Naive thymus-derived CD8-positive, alpha-beta T cell (primary cell): ENCODE results near the gene CDCA3. TPM values are rescaled to one million over a fixed set of nuclear protein-coding genes. Genes with fewer than 3 reads are reported as not detected.

Experiments
- ATAC-seq, 2 donors: fragments of 150-1000 bp; cut with Tn5 transposase in 1 of 2; sonication (Bioruptor Pico), chemical (Tn5 transposase) in 1 of 2; 1 replicate in 1 of 2; 2 replicates in 1 of 2; pipeline ENCODE4 v1.10.0; 2021; ENCODE audit warnings: mild to moderate bottlenecking in 2 of 2, moderate library complexity in 2 of 2
- POLR2A ChIA-PET: fragments of 350-600 bp; sonication (Branson Sonifier 250); formaldehyde crosslinking; loops from one replicate; lab custom pipeline; 2021; ENCODE audit warnings: antibody characterized with exemption; lab: Charles Lee
- DNase-seq, 10 donors: peaks; one replicate each; pipeline versions ENCODE4 v3.0.0 to v3.0.0-alpha.2; 2020 to 2022
- H3K27ac Mint-ChIP-seq, 10 donors: one replicate each; pipeline ENCODE4 v1.8.0; 2020 to 2022; ENCODE audit warnings: mild to moderate bottlenecking in 10 of 10, mixed read lengths in 10 of 10, moderate library complexity in 4 of 10, inconsistent platforms in 1 of 10
- H3K27me3 Mint-ChIP-seq, 5 donors: one replicate each; pipeline ENCODE4 v1.8.0; 2021 to 2022; ENCODE audit warnings: mixed read lengths in 5 of 5
- H3K36me3 Mint-ChIP-seq, 3 donors: one replicate each; pipeline ENCODE4 v1.8.0; 2020 to 2022; ENCODE audit warnings: mixed read lengths in 3 of 3, mild to moderate bottlenecking in 2 of 3, inconsistent platforms in 1 of 3
- H3K4me1 Mint-ChIP-seq, 4 donors: one replicate each; pipeline ENCODE4 v1.8.0; 2021 to 2022; ENCODE audit warnings: mixed read lengths in 4 of 4
- H3K4me3 Mint-ChIP-seq, 10 donors: one replicate each; pipeline ENCODE4 v1.8.0; 2020 to 2022; ENCODE audit warnings: mild to moderate bottlenecking in 10 of 10, mixed read lengths in 10 of 10, moderate library complexity in 6 of 10, inconsistent platforms in 1 of 10
- H3K9me3 Mint-ChIP-seq, 9 donors: one replicate each; pipeline ENCODE4 v1.8.0; 2020 to 2022; ENCODE audit warnings: mixed read lengths in 9 of 9, mild to moderate bottlenecking in 3 of 9, inconsistent platforms in 1 of 9, moderate library complexity in 1 of 9
- polyA plus RNA-seq, 3 donors: library from polyadenylated mRNA; unstranded; fragments of 300-500 nt; fragmentation: Illumina TruSeq; gene quantifications; one replicate each; pipeline ENCODE4 v1.2.3, GENCODE V29; 2021
- total RNA-seq, 8 experiments: library from RNA in 2 of 8; stranded (reverse) in 2 of 8; gene quantifications; one replicate each; pipeline ENCODE4 v1.2.3 and lab custom pipeline; 2021 to 2026

Gene CDCA3
- total and polyA plus RNA-seq, 5 experiments from 2014 or later: 0.50 to 2.7 (median 2.0) TPM; not detected in 1

DNA sequence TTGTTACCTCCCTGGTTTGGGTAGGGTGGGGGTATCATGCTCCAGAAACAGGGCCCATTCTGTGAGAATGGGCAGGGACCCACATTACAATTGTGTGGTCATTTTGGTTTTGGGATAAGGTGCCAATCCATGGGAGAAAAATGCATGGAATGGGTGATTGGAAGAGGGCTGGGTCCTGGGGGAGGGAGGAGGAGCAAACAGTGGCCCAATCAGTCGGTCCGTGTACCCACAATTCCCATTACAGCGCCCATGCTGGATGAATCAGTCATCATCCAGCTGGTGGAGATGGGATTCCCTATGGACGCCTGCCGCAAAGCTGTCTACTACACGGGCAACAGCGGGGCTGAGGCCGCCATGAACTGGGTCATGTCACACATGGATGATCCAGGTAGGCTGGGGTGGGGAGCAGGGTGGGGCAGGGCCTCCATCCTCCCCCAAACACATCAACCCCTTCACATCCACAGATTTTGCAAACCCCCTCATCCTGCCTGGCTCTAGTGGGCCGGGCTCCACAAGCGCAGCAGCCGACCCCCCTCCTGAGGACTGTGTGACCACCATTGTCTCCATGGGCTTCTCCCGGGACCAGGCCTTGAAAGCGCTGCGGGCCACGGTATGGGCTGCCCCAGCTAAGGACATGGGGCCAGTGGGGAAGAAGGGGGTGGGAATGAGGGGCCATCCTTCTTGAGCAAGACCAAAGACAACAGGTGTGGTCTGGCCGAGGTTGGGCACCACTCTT is 12.7 kb upstream of the CDCA3 start:
- Mint-ChIP-seq H3K27ac (no peak overlapping the region), H3K4me1 (peaks cover 11 to 27% (median 15%) of the 10 kb centered on the region in 4 donors), H3K27me3 (no peaks in the 10 kb centered on the region), H3K4me3 (no peak overlapping the region), H3K9me3 (no peaks in the 10 kb centered on the region), H3K36me3 (peaks cover 5 to 52% (median 15%) of the 10 kb centered on the region in 3 donors)
- ATAC-seq (no peak), DNase-seq (no peak)
- POLR2A ChIA-PET: interaction anchor here (1.1 to 7.2 kb wide), 3 partner anchors 9 to 13 kb away, joined by 3 to 119 read pairs (median 6); partner anchors contain the start of genes CDCA3, SPSB2 and USP5

GRCh38 chr12:6863033-6863432 is 11.9 kb upstream of the CDCA3 start:
- no peak for DNase-seq
- Mint-ChIP-seq H3K4me1 (peaks cover 3 to 20% (median 8%) of the 10 kb centered on the region in 4 donors), H3K27me3 (no peaks in the 10 kb centered on the region), H3K27ac (no peak overlapping the region), H3K36me3 (peaks cover 5 to 58% (median 18%) of the 10 kb centered on the region in 3 donors), H3K4me3 (no peak overlapping the region), H3K9me3 (no peaks in the 10 kb centered on the region)
- POLR2A ChIA-PET: interaction anchor here (1.1 to 7.2 kb wide), 2 partner anchors 9 to 13 kb away, joined by 3 to 119 read pairs; partner anchors contain the start of genes CDCA3 and USP5
- no peak for ATAC-seq

DNA sequence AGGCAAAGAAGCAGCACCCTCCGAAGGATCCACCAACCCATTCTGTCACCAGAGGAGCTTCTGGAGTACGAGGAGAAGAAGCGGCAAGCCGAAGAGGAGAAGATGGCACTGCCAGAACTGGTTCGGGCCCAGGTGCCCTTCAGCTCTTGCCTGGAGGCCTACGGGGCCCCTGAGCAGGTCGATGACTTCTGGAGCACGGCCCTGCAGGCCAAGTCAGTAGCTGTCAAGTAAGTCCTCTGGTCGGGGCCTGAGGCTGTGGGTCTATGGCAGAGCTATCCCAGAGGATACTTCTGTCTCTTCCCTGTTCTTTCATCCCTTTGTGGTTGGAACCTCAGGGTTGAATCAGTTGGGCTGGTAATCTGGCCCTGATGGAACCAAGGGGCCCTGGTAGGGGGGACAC is 10.3 kb upstream of the CDCA3 start:
- no peak for ATAC-seq
- no peaks in the 10 kb centered on the region for H3K27me3 Mint-ChIP-seq
- POLR2A ChIA-PET: interaction anchor here (1.6 kb wide), 2 partner anchors 9 to 11 kb away, joined by 4 to 12 read pairs; partner anchors contain the start of genes CDCA3, SPSB2 and USP5
- peaks cover under 1 to 13% (median 5%) of the 10 kb centered on the region in 4 donors for H3K4me1 Mint-ChIP-seq
- peak overlapping the region in 2 of 10 donors; percentile 57 to 76 for H3K27ac Mint-ChIP-seq
- no peak for DNase-seq
- peaks cover 9 to 75% (median 30%) of the 10 kb centered on the region in 3 donors for H3K36me3 Mint-ChIP-seq
- H3K9me3 Mint-ChIP-seq: no peaks in the 10 kb centered on the region
- no peak overlapping the region for H3K4me3 Mint-ChIP-seq

- Mint-ChIP-seq H3K27me3 (no peaks in the 10 kb centered on the region), H3K36me3 (peaks cover 9 to 79% (median 30%) of the 10 kb centered on the region in 3 donors), H3K9me3 (no peaks in the 10 kb centered on the region), H3K4me3 (no peak overlapping the region), H3K27ac (peak overlapping the region in 2 of 10 donors; percentile 57 to 76), H3K4me1 (peaks cover 0 to 9% (median 3%) of the 10 kb centered on the region in 4 donors)
- ATAC-seq (no peak), DNase-seq (no peak)
- POLR2A ChIA-PET: interaction anchor here (0.6 to 1.6 kb wide), 3 partner anchors 9 to 20 kb away, joined by 3 to 12 read pairs (median 4); partner anchors contain the start of genes CDCA3, SPSB2 and USP5
These were observed 9.9 kb upstream of the CDCA3 start for GRCh38 chr12:6860942-6861341.

- H3K9me3 Mint-ChIP-seq: no peaks in the 10 kb centered on the region
- H3K36me3 Mint-ChIP-seq: peaks cover 9 to 79% (median 30%) of the 10 kb centered on the region in 3 donors
- no peak overlapping the region for H3K4me3 Mint-ChIP-seq
- ATAC-seq: no peak
- H3K27me3 Mint-ChIP-seq: no peaks in the 10 kb centered on the region
- H3K27ac Mint-ChIP-seq: no peak overlapping the region
- no peak for DNase-seq
- POLR2A ChIA-PET: interaction anchor here (0.6 to 1.4 kb wide), 2 partner anchors 8 to 233 kb away, joined by 4 to 6 read pairs; partner anchors contain the start of gene USP5
- peaks cover 0 to 9% (median 4%) of the 10 kb centered on the region in 4 donors for H3K4me1 Mint-ChIP-seq
These were observed 9.0 kb upstream of the CDCA3 start for GRCh38 chr12:6860116-6860515.

DNA sequence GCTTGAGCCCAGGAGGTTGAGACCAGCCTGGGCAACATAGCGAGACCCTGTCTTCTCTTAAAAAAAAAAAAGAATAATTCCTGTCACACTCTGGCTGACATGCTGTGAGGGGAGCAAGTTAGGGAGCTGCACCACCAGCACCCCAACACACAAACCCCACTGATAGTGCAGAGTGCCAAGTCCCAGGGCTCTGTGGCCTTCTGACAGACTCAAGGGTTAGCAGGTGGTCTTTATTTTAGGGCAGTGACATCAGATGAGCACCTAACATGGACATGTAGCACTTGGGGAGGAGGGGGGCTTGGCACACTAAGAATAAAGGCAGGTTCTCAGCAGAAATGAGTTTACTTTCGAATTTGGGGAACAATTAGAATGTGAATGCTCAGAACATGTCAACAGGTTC is 7.7 kb upstream of the CDCA3 start:
- Mint-ChIP-seq H3K27ac (no peak overlapping the region), H3K4me3 (no peak overlapping the region), H3K4me1 (peaks cover 6 to 19% (median 10%) of the 10 kb centered on the region in 4 donors), H3K27me3 (no peaks in the 10 kb centered on the region), H3K9me3 (no peaks in the 10 kb centered on the region), H3K36me3 (peaks cover 9 to 77% (median 28%) of the 10 kb centered on the region in 3 donors)
- DNase-seq (no peak), ATAC-seq (no peak)
- POLR2A ChIA-PET: interaction anchor here (0.9 to 1.2 kb wide), 3 partner anchors 8 to 14 kb away, joined by 3 read pairs; partner anchors contain the start of genes SPSB2 and TPI1

GRCh38 chr12:6855322-6855721 is 4.2 kb upstream of the CDCA3 start:
- no peak overlapping the region for H3K4me3 Mint-ChIP-seq
- DNase-seq (no peak), ATAC-seq (no peak)
- H3K27ac Mint-ChIP-seq: peak overlapping the region in 1 of 10 donors; percentile 12
- H3K4me1 Mint-ChIP-seq: peaks cover 23 to 33% (median 25%) of the 10 kb centered on the region in 4 donors
- H3K27me3 Mint-ChIP-seq: no peaks in the 10 kb centered on the region
- no peaks in the 10 kb centered on the region for H3K9me3 Mint-ChIP-seq
- H3K36me3 Mint-ChIP-seq: peaks cover 4 to 47% (median 16%) of the 10 kb centered on the region in 3 donors
- POLR2A ChIA-PET: interaction anchor here (6.5 kb wide), 1 partner anchor 11 kb away, joined by 119 read pairs; the partner anchor contains the start of gene TPI1

DNA sequence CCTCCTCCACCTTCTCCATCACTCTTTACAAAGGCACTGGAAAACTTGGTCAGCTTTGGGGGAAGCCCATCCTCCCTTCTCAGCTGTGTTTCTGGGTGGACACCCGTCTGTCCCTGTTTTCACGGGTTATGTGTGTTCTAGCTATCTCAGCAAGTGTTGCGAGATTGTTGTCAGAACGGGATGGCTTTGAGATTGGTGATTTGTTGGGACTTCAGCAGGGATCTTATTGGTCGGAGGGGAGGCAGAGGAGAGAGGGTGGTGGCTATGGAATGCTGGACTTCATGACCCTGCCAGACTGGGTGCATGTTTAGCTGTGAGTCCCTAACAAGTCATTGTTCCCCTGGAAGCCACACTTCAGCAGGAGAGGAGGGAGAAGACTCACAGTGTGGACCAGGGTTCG is 3.0 kb upstream of the CDCA3 start:
- no peaks in the 10 kb centered on the region for H3K9me3 Mint-ChIP-seq
- H3K36me3 Mint-ChIP-seq: peaks cover 4 to 36% (median 15%) of the 10 kb centered on the region in 3 donors
- H3K4me1 Mint-ChIP-seq: peaks cover 23 to 33% (median 25%) of the 10 kb centered on the region in 4 donors
- peak overlapping the region in 6 of 10 donors; percentile 8 to 98 (median 90) for H3K4me3 Mint-ChIP-seq
- H3K27ac Mint-ChIP-seq: peak overlapping the region in 9 of 10 donors; percentile 33 to 100 (median 91)
- ATAC-seq (no peak), DNase-seq (no peak)
- POLR2A ChIA-PET: interaction anchor here (1.2 to 6.5 kb wide), 5 partner anchors 12 to 165 kb away, joined by 4 to 119 read pairs (median 35); partner anchors contain the start of genes C12orf57, P3H3, RNU7-1 and SPSB2
- H3K27me3 Mint-ChIP-seq: no peaks in the 10 kb centered on the region

- H3K27me3 Mint-ChIP-seq: no peaks in the 10 kb centered on the region
- POLR2A ChIA-PET: interaction anchor here (0.9 to 6.5 kb wide), 11 partner anchors 8 to 226 kb away, joined by 3 to 119 read pairs (median 16); partner anchors contain the start of genes C12orf57, MLF2, P3H3 and RNU7-1
- H3K27ac Mint-ChIP-seq: peak overlapping the region in 8 of 10 donors; percentile 33 to 100 (median 98)
- ATAC-seq (no peak), DNase-seq (no peak)
- H3K4me3 Mint-ChIP-seq: peak overlapping the region; percentile 86 to 100 (median 96)
- peaks cover 23 to 33% (median 25%) of the 10 kb centered on the region in 4 donors for H3K4me1 Mint-ChIP-seq
- peaks cover 4 to 35% (median 15%) of the 10 kb centered on the region in 3 donors for H3K36me3 Mint-ChIP-seq
- no peaks in the 10 kb centered on the region for H3K9me3 Mint-ChIP-seq
These were observed 2.5 kb upstream of the CDCA3 start for GRCh38 chr12:6853626-6854025.

- DNase-seq: peak in 8 of 10 donors; percentile 17 to 75 (median 48)
These were observed 1.7 kb upstream of the CDCA3 start for GRCh38 chr12:6852651-6853354.

GRCh38 chr12:6851921-6852650 is 1.0 kb upstream of the CDCA3 start, which contains the start of gene USP5:
Gene USP5, plus strand, starts transcription at chr12:6852150. Its CDS starts 30 bp downstream, at chr12:6852180.
- POLR2A ChIA-PET: interaction anchor here (0.5 to 6.5 kb wide), 32 partner anchors 8 to 489 kb away, joined by 3 to 119 read pairs (median 5); partner anchors contain the start of genes C12orf57, COPS7A, ENO2 and GAPDH
- H3K36me3 Mint-ChIP-seq: peaks cover 0 to 20% (median 3%) of the 10 kb centered on the region in 3 donors
- H3K27me3 Mint-ChIP-seq: no peaks in the 10 kb centered on the region
- H3K4me3 Mint-ChIP-seq: peak within 1 kb of the TSS; percentile 86 to 100 (median 96)
- peak within 1 kb of the TSS; percentile 91 to 100 (median 99) for H3K27ac Mint-ChIP-seq
- H3K4me1 Mint-ChIP-seq: peaks cover 20 to 33% (median 25%) of the 10 kb centered on the region in 4 donors
- DNase-seq: peak; percentile 95 to 99 (median 99)
- H3K9me3 Mint-ChIP-seq: no peaks in the 10 kb centered on the region
- peak; percentile 76 to 80 for ATAC-seq

More at GRCh38 chr12:6852651-6853354, 1.7 kb upstream of the CDCA3 start:
- H3K4me3 Mint-ChIP-seq: peak overlapping the region; percentile 86 to 100 (median 96)
- peaks cover 4 to 27% (median 10%) of the 10 kb centered on the region in 3 donors for H3K36me3 Mint-ChIP-seq
- peaks cover 23 to 33% (median 25%) of the 10 kb centered on the region in 4 donors for H3K4me1 Mint-ChIP-seq
- peak in 1 of 2 donors; percentile 1 for ATAC-seq
- POLR2A ChIA-PET: interaction anchor here (0.8 to 6.5 kb wide), 26 partner anchors 9 to 391 kb away, joined by 3 to 119 read pairs (median 7); partner anchors contain the start of genes C12orf57, COPS7A, ENO2 and GAPDH
- no peaks in the 10 kb centered on the region for H3K27me3 Mint-ChIP-seq
- peak overlapping the region; percentile 91 to 100 (median 99) for H3K27ac Mint-ChIP-seq
- H3K9me3 Mint-ChIP-seq: no peaks in the 10 kb centered on the region
